GM10266 (cell line): ENCODE measurements around the gene SLC66A3.

Experiments used
- DNase-seq: peaks from one replicate; pipeline ENCODE4 v3.0.0; 2012; ENCODE audit errors: extremely low spot score
- TF ChIP-seq, protein P1 (sequence below): IDR thresholded peaks from 2 replicates; pipeline ENCODE4 v1.5.1; 2012; ENCODE audit warnings: mild to moderate bottlenecking, low read depth; ENCODE audit not compliant: control insufficient read depth, insufficient read depth; ENCODE audit errors: missing control alignments

SLC66A3 gene

GRCh38 chr2:11201969-11202368, 46.7 kb downstream of the SLC66A3 start:
- no peak for DNase-seq
- TF ChIP-seq, protein P1, sequence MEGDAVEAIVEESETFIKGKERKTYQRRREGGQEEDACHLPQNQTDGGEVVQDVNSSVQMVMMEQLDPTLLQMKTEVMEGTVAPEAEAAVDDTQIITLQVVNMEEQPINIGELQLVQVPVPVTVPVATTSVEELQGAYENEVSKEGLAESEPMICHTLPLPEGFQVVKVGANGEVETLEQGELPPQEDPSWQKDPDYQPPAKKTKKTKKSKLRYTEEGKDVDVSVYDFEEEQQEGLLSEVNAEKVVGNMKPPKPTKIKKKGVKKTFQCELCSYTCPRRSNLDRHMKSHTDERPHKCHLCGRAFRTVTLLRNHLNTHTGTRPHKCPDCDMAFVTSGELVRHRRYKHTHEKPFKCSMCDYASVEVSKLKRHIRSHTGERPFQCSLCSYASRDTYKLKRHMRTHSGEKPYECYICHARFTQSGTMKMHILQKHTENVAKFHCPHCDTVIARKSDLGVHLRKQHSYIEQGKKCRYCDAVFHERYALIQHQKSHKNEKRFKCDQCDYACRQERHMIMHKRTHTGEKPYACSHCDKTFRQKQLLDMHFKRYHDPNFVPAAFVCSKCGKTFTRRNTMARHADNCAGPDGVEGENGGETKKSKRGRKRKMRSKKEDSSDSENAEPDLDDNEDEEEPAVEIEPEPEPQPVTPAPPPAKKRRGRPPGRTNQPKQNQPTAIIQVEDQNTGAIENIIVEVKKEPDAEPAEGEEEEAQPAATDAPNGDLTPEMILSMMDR = no peak

- TF ChIP-seq, protein P1 = no peak
- peak; percentile 17 for DNase-seq
Measured at GRCh38 chr2:11203480-11203879, 48.2 kb downstream of the SLC66A3 start.

DNA sequence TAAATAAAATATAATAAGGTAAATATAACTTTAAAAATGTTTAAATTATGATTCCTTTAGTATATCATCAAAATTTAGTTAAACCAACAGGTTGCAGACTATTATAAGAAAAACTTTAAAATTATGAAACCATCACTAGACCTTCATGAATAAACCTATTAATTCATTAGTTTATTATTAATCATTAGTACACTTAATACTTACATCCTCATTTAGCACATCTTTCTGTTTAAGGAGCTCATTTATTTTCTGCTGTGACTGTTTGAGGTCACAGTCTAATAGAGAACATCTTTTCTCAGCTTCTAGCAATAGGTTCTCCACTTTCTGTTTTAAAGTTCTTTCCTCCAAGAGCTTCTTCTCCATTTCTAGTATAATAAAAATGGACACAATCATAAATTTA, 52.8 kb downstream of the SLC66A3 start:
- TF ChIP-seq, protein P1 = no peak
- no peak for DNase-seq

GRCh38 chr2:11212645-11213044, 57.4 kb downstream of the SLC66A3 start:
- TF ChIP-seq, protein P1 = no peak
- DNase-seq = no peak

- no peak for DNase-seq
- TF ChIP-seq, protein P1 = no peak
Measured at GRCh38 chr2:11213090-11213638, 57.9 kb downstream of the SLC66A3 start.

DNA sequence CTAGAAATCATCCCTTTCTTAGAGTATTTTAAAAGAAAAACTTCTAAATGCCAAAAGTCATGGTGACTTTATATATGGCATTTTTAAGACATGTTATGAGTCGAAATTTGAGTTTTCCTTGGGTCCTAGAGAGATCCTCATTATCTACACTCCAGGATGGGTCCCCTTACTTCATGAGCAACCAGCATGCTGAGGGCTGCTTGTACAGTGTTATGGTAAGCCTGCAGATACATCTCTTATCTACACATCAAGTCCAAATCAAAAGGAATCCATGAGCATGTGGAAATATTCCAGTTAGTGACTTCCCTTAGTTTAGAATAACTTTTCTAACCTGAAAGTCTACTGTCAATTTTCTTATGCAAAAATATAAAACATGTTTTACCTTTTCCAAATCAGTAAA, 58.7 kb downstream of the SLC66A3 start:
- DNase-seq = no peak
- TF ChIP-seq, protein P1 = no peak

GRCh38 chr2:11214770-11215169, 59.5 kb downstream of the SLC66A3 start:
- DNase-seq = no peak
- TF ChIP-seq, protein P1 = no peak
